HUES48 (cell line): ENCODE measurements around the gene DENND4B.

Experiments
- H3K27ac ChIP-seq: one replicate; pipeline ENCODE4 v1.7.0; 2013; ENCODE audit warnings: low read depth, low read length, inconsistent platforms
- H3K27me3 ChIP-seq: 2 replicates; pipeline ENCODE4 v1.6.1; 2013; ENCODE audit warnings: mild to moderate bottlenecking, low read length; ENCODE audit not compliant: control insufficient read depth, insufficient read depth
- H3K36me3 ChIP-seq: 2 replicates; pipeline ENCODE4 v1.6.1; 2013; ENCODE audit warnings: low read length; ENCODE audit not compliant: control insufficient read depth, insufficient read depth
- H3K4me1 ChIP-seq: 2 replicates; pipeline ENCODE4 v1.6.1; 2013; ENCODE audit warnings: mild to moderate bottlenecking, low read length; ENCODE audit not compliant: control insufficient read depth, insufficient read depth
- H3K4me3 ChIP-seq: 2 replicates; pipeline ENCODE4 v1.5.1; 2013; ENCODE audit warnings: mild to moderate bottlenecking, low read depth, low read length
- H3K9ac ChIP-seq: 2 replicates; pipeline ENCODE4 v1.6.1; 2013; ENCODE audit warnings: mild to moderate bottlenecking, low read depth, low read length, moderate library complexity
- H3K9me3 ChIP-seq: 2 replicates; pipeline ENCODE4 v1.6.1; 2013; ENCODE audit warnings: low read length; ENCODE audit not compliant: control insufficient read depth, insufficient read depth

The DENND4B gene

DNA sequence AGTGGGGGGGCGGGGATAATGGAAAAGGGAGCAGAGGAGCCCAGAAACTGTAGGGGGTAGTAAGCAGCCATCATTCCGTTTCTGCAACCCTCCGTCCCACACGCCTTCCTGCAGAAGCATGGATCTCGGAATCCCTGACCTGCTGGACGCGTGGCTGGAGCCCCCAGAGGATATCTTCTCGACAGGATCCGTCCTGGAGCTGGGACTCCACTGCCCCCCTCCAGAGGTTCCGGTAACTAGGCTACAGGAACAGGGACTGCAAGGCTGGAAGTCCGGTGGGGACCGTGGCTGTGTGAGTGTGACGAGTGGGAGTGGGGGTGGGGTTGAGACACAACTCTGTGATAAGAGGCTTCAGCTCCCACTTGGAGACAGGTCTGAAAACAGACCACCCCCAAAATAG lies 21.9 kb upstream of the DENND4B start:
- Histone ChIP-seq H3K27me3 (no peaks in the 10 kb centered on the region), H3K27ac (peak overlapping the region; percentile 98)

DNA sequence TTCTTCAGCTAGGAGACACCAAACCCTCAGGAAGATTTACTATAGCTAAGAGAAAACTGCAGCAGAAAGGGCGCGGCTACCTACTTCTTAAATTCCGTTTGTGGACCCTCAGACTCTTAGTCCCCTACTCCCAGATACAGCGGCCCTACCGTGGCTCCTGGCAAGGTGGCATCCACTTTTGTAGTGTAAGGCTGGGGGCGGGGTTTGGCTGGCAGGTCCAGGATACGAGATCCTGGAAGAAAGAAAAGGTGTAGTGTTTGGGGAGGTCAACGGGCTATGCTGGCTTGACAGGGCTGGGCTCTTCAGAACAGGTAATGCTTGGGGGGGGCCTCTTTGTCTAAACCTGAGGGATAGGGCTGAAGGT lies 21.5 kb upstream of the DENND4B start:
- Histone ChIP-seq H3K9me3 (no peaks in the 10 kb centered on the region), H3K9ac (peak overlapping the region; percentile 80), H3K4me1 (peaks cover 18% of the 10 kb centered on the region; the same call in 1 of the 2 replicates)

More for the DNA sequence above, 21.9 kb upstream of the DENND4B start:
- Histone ChIP-seq H3K36me3 (peaks cover 12% of the 10 kb centered on the region; the same call in 1 of the 2 replicates), H3K9ac (no peak overlapping the region), H3K4me1 (peaks cover 18% of the 10 kb centered on the region; the same call in 1 of the 2 replicates), H3K4me3 (peak overlapping the region; percentile 73), H3K9me3 (no peaks in the 10 kb centered on the region)

DNA sequence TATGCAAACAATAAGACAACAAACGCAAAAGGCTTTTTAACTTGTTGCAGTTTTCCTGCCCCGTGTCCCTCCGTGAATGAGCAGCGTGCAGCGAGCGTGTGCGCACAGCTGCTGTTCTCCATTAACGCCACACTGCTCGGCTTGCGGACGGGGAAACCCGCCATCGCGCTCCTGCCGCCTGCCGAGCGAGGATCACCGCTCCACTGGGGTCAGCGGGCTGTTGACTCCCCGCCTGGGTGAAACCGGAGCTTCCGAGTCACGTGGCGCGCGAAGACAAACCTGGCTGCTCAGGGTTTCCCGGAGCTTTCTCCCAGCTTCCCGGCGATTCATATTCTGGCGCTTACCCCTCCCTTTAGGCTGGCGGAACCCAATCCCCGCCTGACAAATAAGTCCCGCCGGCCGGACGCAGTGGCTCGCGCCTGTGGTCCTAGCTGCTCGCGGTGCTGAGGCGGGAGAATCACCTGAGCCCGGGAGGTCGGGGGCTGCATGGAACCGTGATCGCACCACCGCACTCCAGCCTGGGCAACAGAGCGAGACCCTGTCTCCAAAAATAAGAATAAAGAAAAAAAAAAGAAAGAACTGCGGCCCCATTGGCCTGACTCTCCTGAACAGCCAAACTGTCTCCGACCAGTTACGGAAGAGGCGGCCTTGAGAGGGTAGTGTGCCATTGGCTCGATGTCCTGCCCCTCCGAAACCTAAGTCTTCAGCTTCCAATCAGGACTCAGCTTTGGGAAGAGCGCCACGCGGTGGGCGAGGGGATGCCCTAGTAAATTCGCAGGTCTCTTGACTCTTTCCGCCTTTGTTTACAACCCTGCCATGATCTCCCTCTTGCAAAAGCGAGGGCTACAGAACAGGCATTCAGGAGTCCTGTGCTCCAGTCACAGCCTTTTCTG lies 20.8 kb upstream of the DENND4B start, which contains the start of gene CREB3L4:
Gene CREB3L4, plus strand, starts transcription at position 796 of the 893 bp plus-strand sequence. CDS start 624 bp downstream, outside the sequence.
- peaks cover 22% of the 10 kb centered on the region; the same call in 1 of the 2 replicates for H3K4me1 ChIP-seq
- no peaks in the 10 kb centered on the region for H3K27me3 ChIP-seq
- peak within 1 kb of the TSS; percentile 98 for H3K27ac ChIP-seq

More for the DNA sequence above, 21.5 kb upstream of the DENND4B start:
- peak overlapping the region; percentile 73 for H3K4me3 ChIP-seq
- H3K36me3 ChIP-seq = peaks cover 8% of the 10 kb centered on the region; the same call in 1 of the 2 replicates
- H3K27ac ChIP-seq = peak overlapping the region; percentile 98
- no peaks in the 10 kb centered on the region for H3K27me3 ChIP-seq

DNA sequence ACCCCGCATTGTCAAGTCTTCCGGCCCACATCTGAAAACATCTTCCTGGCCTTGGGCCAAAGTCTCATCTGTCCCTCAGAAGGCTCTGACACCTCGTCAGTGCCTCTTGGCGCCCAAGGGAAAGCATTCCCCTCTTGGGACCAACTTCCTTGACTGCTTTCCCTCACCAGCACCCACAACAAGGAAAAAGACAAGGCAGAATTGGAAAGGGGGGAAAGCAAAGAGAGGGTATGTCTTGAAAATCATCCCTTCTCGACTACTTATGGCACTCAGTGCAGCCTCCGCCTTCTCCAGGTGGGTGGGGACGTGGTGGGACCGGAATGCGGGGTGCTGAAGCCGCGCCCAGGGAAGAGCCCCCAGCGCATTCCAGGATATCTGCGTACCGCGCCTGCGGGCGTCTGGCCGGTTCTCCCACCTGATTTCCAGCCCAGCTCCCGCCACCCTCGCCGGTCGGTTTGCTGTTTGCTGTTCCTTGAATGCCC lies 17.4 kb upstream of the DENND4B start:
- H3K36me3 ChIP-seq = peaks cover 31% of the 10 kb centered on the region
- peak overlapping the region; percentile 90 for H3K9ac ChIP-seq
- peak overlapping the region; percentile 97 for H3K27ac ChIP-seq
- H3K4me3 ChIP-seq = peak overlapping the region; percentile 93
- H3K27me3 ChIP-seq = no peaks in the 10 kb centered on the region
- peaks cover 40% of the 10 kb centered on the region for H3K4me1 ChIP-seq
- no peaks in the 10 kb centered on the region for H3K9me3 ChIP-seq

More for the DNA sequence above, 20.8 kb upstream of the DENND4B start, which contains the start of gene CREB3L4:
- Histone ChIP-seq H3K9me3 (no peaks in the 10 kb centered on the region), H3K4me3 (peak within 1 kb of the TSS; percentile 73), H3K36me3 (0 out of 2 replicates have a peak, but pooled peaks cover 4% of the 10 kb centered on the region), H3K9ac (peak within 1 kb of the TSS; percentile 80)

DNA sequence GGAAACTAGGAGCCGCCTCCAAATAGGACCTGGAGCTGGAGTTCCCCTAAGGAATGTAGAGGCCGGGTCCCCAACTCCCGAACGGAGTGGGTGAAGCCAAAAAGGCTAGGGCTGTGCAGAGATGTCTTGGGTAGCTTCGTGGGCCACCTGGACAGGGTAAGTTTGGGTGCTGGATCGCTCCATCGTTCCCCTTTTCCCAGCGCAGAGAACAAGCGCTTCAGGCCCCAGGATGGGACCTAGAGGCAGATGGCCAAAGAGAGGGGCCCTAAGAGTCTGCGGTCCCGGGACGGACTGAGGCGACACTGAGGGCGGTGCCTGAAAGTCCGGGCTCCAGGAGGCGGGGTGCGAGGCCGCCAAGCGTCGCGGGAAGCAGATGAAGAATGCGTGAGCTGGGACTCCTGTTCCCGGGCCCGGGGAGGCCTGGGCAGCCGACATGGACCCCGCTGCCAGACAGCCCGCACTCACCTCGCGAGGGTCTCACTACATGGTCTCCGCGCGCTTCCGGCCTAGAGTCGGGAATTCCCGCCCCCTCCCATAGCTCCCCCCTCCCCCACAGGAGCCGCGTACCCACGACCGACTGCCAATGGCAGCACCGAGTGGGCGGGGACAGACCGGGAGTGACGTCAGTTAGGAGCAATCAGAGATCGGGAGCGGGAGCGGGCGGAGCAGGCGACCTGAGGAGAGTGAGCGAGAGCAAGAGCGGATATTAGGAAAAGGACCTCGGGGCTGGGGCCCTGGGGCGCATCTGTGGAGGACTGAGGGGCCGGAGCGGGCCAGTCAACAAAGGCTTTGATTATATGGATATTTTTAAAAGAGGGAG lies 16.7 kb upstream of the DENND4B start, which contains the start of gene SLC39A1:
Gene SLC39A1, minus strand, starts transcription at position 508 of the 820 bp plus-strand sequence. CDS start 822 bp downstream, outside the sequence.
- Histone ChIP-seq H3K9me3 (no peaks in the 10 kb centered on the region), H3K9ac (peak within 1 kb of the TSS; percentile 90), H3K27ac (peak within 1 kb of the TSS; percentile 97), H3K27me3 (no peaks in the 10 kb centered on the region), H3K4me3 (peak within 1 kb of the TSS; percentile 93), H3K4me1 (peaks cover 37% of the 10 kb centered on the region), H3K36me3 (peaks cover 31% of the 10 kb centered on the region)

DNA sequence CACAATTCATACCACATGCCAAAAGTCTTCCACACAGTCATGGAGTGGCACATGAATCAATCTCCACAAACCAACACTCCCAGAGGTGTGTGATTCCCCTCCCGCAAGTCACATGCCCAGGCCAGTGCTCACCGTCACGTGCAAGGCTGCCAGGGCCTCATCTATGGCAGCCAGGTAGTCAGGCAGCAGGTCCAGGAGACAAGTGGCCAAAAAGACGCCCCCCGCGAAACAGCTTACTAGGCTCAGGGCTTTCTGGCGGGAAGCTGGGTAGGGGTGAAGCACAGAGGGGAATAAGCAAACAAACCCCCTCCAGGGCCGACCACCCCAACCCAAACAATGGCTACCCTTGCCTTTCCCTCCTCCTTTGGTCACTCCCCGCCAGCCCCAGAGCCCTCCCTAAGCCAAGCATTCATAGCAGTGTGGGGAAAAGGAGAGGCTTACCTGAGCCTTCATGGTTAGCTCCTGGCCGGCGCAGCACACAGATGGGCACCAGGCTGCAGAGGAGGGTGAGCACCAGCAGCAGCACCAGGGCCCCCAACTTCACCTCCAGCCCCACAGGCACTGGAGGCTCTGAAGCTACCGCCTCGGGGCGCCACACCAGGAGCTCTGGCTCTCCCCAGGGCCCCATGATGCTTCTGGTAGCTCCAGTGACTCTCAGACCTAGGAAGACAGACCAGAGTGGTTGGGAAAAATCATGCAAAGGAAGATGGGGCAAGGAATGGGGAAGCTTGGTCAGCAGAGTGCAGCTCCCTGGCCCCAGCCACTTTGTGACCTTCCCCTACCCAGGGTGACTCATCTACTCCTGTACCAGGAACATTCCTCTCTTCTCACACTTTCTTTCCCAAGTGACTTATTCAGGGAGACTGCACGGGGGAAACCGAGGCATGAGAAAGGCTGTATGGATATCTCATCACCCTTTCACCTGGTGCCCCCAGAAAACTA lies 15.8 kb upstream of the DENND4B start:
- peak overlapping the region; percentile 97 for H3K27ac ChIP-seq
- H3K27me3 ChIP-seq = no peaks in the 10 kb centered on the region
- no peaks in the 10 kb centered on the region for H3K9me3 ChIP-seq
- H3K4me3 ChIP-seq = peak overlapping the region; percentile 93
- peaks cover 33% of the 10 kb centered on the region for H3K4me1 ChIP-seq
- peaks cover 31% of the 10 kb centered on the region for H3K36me3 ChIP-seq
- peak overlapping the region; percentile 88 for H3K9ac ChIP-seq

DNA sequence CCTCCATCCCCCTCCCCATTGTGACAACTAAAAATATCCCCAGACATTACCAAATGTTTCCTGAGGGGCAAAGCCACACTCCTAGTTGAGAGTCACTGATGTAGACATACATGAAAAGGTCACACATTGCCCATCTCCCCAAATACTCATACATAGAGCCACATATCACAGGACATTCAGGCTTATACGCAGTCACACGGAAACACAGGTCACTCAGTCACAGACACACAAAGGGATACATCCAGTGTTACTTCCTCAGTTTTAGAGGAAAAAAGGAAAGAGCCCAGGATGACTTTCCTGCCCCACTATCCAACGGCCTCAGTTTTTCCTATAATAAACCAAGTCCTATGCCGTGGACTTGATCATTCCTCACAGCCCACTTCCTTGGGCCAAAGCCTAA lies 14.9 kb upstream of the DENND4B start:
- H3K4me1 ChIP-seq = peaks cover 32% of the 10 kb centered on the region
- peak overlapping the region; percentile 93 for H3K4me3 ChIP-seq

DNA sequence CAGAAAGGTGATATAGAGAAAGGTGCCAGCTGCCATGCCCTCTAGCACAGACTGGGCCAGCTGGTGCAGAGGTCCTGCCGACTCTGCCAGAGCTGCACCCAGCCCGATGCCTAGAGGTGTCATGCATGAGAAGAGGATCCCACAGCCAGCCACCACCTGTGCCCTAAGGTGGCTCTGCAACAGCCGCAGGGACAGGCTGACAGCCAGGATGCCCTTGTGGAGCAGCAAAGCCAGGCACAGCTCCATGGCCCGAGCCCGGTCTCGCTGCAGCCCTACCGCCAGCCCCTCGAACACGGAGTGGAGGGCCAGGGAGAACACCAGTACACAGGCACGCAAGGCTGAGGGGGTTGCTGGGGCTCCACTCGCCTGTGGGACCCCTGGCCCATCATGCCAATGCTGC lies 13.7 kb upstream of the DENND4B start:
- Histone ChIP-seq H3K9me3 (no peaks in the 10 kb centered on the region), H3K9ac (no peak overlapping the region), H3K27ac (peak overlapping the region; percentile 31), H3K4me3 (no peak overlapping the region), H3K36me3 (peaks cover 27% of the 10 kb centered on the region), H3K4me1 (peaks cover 28% of the 10 kb centered on the region), H3K27me3 (no peaks in the 10 kb centered on the region)

More for the DNA sequence above, 14.9 kb upstream of the DENND4B start:
- Histone ChIP-seq H3K27me3 (no peaks in the 10 kb centered on the region), H3K9me3 (no peaks in the 10 kb centered on the region), H3K36me3 (peaks cover 31% of the 10 kb centered on the region), H3K27ac (peak overlapping the region; percentile 97), H3K9ac (0 out of 2 replicates have a peak overlapping the region, but pooled peaks have one; percentile 88)

DNA sequence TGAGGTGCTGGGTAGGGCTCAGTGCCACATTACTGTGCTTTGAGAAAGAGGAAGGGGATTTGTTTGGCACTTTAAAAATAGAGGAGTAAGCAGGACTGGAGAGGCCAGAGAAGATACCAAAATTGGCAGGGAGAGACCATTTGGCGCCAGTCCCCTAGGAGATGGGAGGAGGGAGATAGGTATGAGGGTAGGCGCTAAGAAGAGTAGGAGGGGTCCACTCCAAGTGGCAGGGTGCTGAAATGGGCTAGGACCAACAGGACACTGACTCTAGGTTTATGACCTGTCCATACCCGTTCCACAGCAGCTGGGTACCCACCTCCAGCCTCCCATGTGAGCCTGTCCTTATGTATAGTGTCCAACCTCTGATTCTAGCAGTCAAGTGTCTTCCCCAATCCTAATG lies 12.9 kb upstream of the DENND4B start:
- H3K36me3 ChIP-seq = peaks cover 33% of the 10 kb centered on the region
- H3K27me3 ChIP-seq = no peaks in the 10 kb centered on the region
- H3K27ac ChIP-seq = peak overlapping the region; percentile 77
- H3K9me3 ChIP-seq = no peaks in the 10 kb centered on the region
- H3K4me1 ChIP-seq = peaks cover 28% of the 10 kb centered on the region
- no peak overlapping the region for H3K9ac ChIP-seq
- no peak overlapping the region for H3K4me3 ChIP-seq

DNA sequence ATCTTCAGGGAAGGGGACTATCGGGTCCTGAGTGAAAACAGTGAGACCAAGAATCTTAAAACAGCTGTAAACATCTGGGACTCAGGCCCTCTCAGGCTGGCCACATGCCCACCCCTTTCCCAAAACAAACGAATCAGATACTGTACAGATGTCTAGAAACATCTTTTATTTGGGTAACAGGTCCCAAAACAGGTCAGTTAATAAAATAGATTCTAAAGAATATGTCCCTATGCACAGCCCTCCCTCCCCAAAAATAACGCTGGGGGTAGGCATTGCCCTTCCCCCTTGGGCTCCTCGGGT lies 12.4 kb upstream of the DENND4B start:
- peaks cover 38% of the 10 kb centered on the region for H3K36me3 ChIP-seq
- H3K9me3 ChIP-seq = no peaks in the 10 kb centered on the region
- peaks cover 28% of the 10 kb centered on the region for H3K4me1 ChIP-seq
- H3K4me3 ChIP-seq = peak overlapping the region; percentile 42; the same call in 1 of the 2 replicates
- no peaks in the 10 kb centered on the region for H3K27me3 ChIP-seq
- no peak overlapping the region for H3K9ac ChIP-seq
- peak overlapping the region; percentile 77 for H3K27ac ChIP-seq
